Measurements from ENCODE around the gene PXK. TPM values are rescaled to one million over a fixed set of nuclear protein-coding genes. Genes with fewer than 3 reads are reported as not detected.

PXK gene
- total and polyA plus RNA-seq, 10 of the 15 experiments (the other 5 are each of a cell fraction or from before 2014, with no cell fraction given) = 8.4 to 38.0 (median 27.6) TPM

DNA sequence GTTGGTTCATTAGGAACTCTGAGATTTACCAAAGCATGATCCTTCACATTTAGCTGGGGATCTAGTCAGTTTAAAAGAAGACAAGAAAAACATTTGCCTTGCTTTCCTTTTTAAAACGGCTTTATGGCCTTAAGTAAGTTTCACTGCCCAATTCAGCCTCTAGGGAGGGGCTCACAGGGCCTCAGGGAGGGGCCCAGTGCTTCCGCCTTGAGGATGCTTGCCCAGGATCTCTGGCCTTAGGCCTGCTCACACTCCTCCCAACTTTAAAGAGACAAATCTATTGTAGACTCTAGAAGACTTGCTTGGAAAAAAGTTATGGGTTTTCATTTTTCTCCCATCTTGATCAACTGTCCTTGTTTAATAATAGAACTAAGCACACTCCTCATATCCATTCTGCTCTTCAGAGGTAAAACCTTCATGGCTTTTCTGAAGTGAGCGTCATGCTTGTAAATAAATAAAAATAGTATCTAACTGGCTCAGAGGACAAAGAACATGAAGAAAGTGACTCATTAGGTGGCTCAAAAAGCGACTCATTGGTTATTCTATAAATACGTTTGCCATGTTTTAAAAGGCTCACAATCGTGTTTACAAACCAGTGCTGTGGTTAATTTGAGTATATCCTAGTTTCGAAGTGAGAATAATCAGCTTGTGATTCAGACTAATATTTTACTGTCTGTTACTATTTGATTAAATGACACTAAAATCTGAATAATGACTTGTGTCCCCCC lies 87.3 kb downstream of the PXK start (continued):
- 0 out of 2 replicates have a peak, but pooled peaks have one; percentile 10 for TF ChIP-seq CREB1 (IDR thresholded peaks at IDR 0.05; ENCODE audit: low read depth)
- peak; percentile 18; the same call in 1 of the 2 replicates for TF ChIP-seq TCF7 (IDR thresholded peaks at IDR 0.05; ENCODE audit: borderline replicate concordance)

DNA sequence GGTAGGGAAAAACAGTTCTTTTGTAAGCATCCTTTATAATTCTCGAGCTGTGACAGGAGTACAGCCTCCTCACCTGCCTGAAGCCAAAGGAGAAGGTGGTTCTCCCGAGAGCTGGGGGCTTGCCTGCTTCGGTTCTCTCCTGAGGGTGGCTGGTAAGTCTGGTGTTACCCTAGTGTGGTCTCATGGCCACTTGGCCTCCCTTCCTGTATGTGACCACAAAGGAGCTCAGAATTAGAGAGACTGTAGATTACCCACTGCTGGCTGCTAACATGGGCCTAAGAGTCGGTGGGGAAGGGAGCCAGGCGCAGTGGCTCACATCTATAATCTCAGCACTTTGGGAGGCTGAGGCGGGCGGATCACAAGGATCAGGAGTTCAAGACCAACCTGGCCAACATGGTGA lies 88.3 kb downstream of the PXK start:
- DNase-seq (ENCODE audit: low read depth, low spot score) (no peak), FAIRE-seq (no peak), ATAC-seq (peak; percentile 49)
- ChIA-PET CTCF (interaction anchor here (0.7 to 2.5 kb wide), 11 partner anchors 11 to 254 kb away, joined by 3 to 15 read pairs (median 3); partner anchors contain the start of genes HTD2, KCTD6 and RPP14), RAD21 (ENCODE audit: unreplicated experiment) (interaction anchor here (1.5 to 4.1 kb wide), 4 partner anchors 9 to 100 kb away, joined by 3 to 16 read pairs (median 5); no protein-coding TSS in a partner anchor), SMC1A (ENCODE audit: uncharacterized antibody, unreplicated experiment) (interaction anchor here (1.1 to 7.5 kb wide), 5 partner anchors 9 to 84 kb away, joined by 3 to 81 read pairs (median 4); partner anchors contain the start of gene PXK), POLR2A (interaction anchor here (0.8 to 1.6 kb wide), 3 partner anchors 9 to 115 kb away, joined by 3 to 7 read pairs (median 4); no protein-coding TSS in a partner anchor)
- no peak overlapping the region for H2AFZ ChIP-seq (ENCODE audit: control insufficient read depth, low read depth, low read length)
- no peaks in the 10 kb centered on the region for H3K27me3 ChIP-seq (replicated peaks in 1 of 2; ENCODE audit: control insufficient read depth in 2 of 2, insufficient read depth in 2 of 2, low read length in 1 of 2)
- no TSS peak for BruUV-seq (replicated peaks)
- TF ChIP-seq ZNF217 (IDR thresholded peaks at IDR 0.05) (no peak), RFX5 (IDR thresholded peaks at IDR 0.05; ENCODE audit: low read depth, low read length) (no peak), CREB1 (IDR thresholded peaks at IDR 0.05; ENCODE audit: low read depth) (no peak), IKZF1 (conservative IDR thresholded peaks at IDR 0.05) (no peak), SIX5 (IDR thresholded peaks at IDR 0.05; ENCODE audit: low read depth, low read length, severe bottlenecking) (no peak), RUNX3 (IDR thresholded peaks at IDR 0.05; ENCODE audit: low read length) (peak; percentile 67), RAD51 (IDR thresholded peaks at IDR 0.05) (no peak)
- TF ChIP-seq, protein P1, sequence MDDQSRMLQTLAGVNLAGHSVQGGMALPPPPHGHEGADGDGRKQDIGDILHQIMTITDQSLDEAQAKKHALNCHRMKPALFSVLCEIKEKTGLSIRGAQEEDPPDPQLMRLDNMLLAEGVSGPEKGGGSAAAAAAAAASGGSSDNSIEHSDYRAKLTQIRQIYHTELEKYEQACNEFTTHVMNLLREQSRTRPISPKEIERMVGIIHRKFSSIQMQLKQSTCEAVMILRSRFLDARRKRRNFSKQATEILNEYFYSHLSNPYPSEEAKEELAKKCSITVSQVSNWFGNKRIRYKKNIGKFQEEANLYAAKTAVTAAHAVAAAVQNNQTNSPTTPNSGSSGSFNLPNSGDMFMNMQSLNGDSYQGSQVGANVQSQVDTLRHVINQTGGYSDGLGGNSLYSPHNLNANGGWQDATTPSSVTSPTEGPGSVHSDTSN (IDR thresholded peaks at IDR 0.05; ENCODE audit: insufficient replicate concordance, low read depth, low read length) = no peak
- no peaks in the 10 kb centered on the region for H3K9me3 ChIP-seq (replicated peaks; ENCODE audit: control insufficient read depth, insufficient read depth, low read length)
- peaks cover 24% of the 10 kb centered on the region for H3K4me1 ChIP-seq (ENCODE audit: control insufficient read depth, insufficient read depth, low read length)
- peaks cover 4 to 17% of the 10 kb centered on the region in 2 experiments; a peak in 2 of 4 replicates for H3K36me3 ChIP-seq (ENCODE audit: control insufficient read depth in 2 of 2, insufficient read depth in 2 of 2, low read length in 1 of 2)
- 37% methylated on average over 7 of the region's 7 CpGs for whole genome bisulfite sequencing (ENCODE audit: insufficient coverage, insufficient replicate concordance, low lambda C conversion rate, missing lambda C conversion rate)
- no peaks in the 10 kb centered on the region for H3K79me2 ChIP-seq (ENCODE audit: control insufficient read depth, insufficient read depth, low read length)
- H3K4me2 ChIP-seq (ENCODE audit: control insufficient read depth, insufficient read depth) = peak overlapping the region; percentile 59
- intact Hi-C loops (cut with micrococcal nuclease; ENCODE audit: unreplicated experiment) = no loop called here
- in situ Hi-C loops (cut with MboI) = no loop called here
- no peak overlapping the region for H3K9ac ChIP-seq (ENCODE audit: control insufficient read depth, insufficient read depth, low read length)
- no peak overlapping the region; the same call in 1 of the 2 replicates for H3K27ac ChIP-seq (ENCODE audit: control insufficient read depth, insufficient read depth)
- H3K4me3 ChIP-seq = no peak overlapping the region
- H4K20me1 ChIP-seq (ENCODE audit: control insufficient read depth, insufficient read depth) = no peaks in the 10 kb centered on the region
